SJSA1 (cell line): Measurements from ENCODE around the gene TLCD1. TPM values are rescaled to one million over a fixed set of nuclear protein-coding genes. Genes with fewer than 3 reads are reported as not detected.

Experiments used
- DNase-seq, 2 experiments: peaks; one replicate each; pipeline ENCODE4 v3.0.0-alpha.2; 2015 to 2020; ENCODE audit warnings: low spot score in 2 of 2, low read depth in 1 of 2
- H3K27ac ChIP-seq: fragments of 250-450 bp; sonication (Bioruptor Pico); 2 replicates; pipeline ENCODE4 v1.5.1; 2020; ENCODE audit warnings: mild to moderate bottlenecking, moderate library complexity
- H3K27me3 ChIP-seq: fragments of 250-450 bp; sonication (Bioruptor Pico); replicated peaks from 2 replicates; pipeline ENCODE4 v1.5.1; 2020; ENCODE audit warnings: mild to moderate bottlenecking, moderate library complexity
- H3K36me3 ChIP-seq: fragments of 250-450 bp; sonication (Bioruptor Pico); 2 replicates; pipeline ENCODE4 v1.5.1; 2020; ENCODE audit warnings: mild to moderate bottlenecking
- H3K4me1 ChIP-seq: fragments of 250-450 bp; sonication (Bioruptor Pico); replicated peaks from 2 replicates; pipeline ENCODE4 v1.6.1; 2021; ENCODE audit warnings: mild to moderate bottlenecking
- H3K4me3 ChIP-seq: fragments of 250-450 bp; sonication (Bioruptor Pico); 2 replicates; pipeline ENCODE4 v1.5.1; 2020; ENCODE audit warnings: mild to moderate bottlenecking
- H3K9me3 ChIP-seq: fragments of 250-450 bp; sonication (Bioruptor Pico); replicated peaks from 2 replicates; pipeline ENCODE4 v1.5.1; 2020; ENCODE audit warnings: mild to moderate bottlenecking
- total RNA-seq: library from RNA; depleted of rRNA; stranded (reverse); fragments of >200 nt; shearing (Covaris generic); gene quantifications from 2 replicates; pipeline ENCODE4 v1.2.3, GENCODE V29; 2014; rRNA removed

The TLCD1 gene
- 1.6 TPM in 1 of 2 replicates, not detected in the other for total RNA-seq

GRCh38 chr17:28726226-28726626 is at the start of gene TLCD1:
Gene TLCD1, minus strand, starts transcription at chr17:28726233. Its CDS starts 136 bp downstream, at chr17:28726097.
- peak; percentile 73 to 91 for DNase-seq
- Histone ChIP-seq H3K27me3 (no peaks in the 10 kb centered on the region), H3K4me3 (peak within 1 kb of the TSS; percentile 59)

GRCh38 chr17:28774206-28774605 is 48.2 kb upstream of the TLCD1 start:
- Histone ChIP-seq H3K27me3 (no peaks in the 10 kb centered on the region), H3K9me3 (no peaks in the 10 kb centered on the region), H3K4me3 (no peak overlapping the region), H3K4me1 (no peaks in the 10 kb centered on the region), H3K36me3 (no peaks in the 10 kb centered on the region; the same call in 1 of the 2 replicates), H3K27ac (no peak overlapping the region)
- no peak for DNase-seq

More at GRCh38 chr17:28726226-28726626, at the start of gene TLCD1:
- peaks cover 52% of the 10 kb centered on the region for H3K4me1 ChIP-seq
- H3K36me3 ChIP-seq, result peaks cover 45% of the 10 kb centered on the region
- no peaks in the 10 kb centered on the region for H3K9me3 ChIP-seq
- peak within 1 kb of the TSS; percentile 24; the same call in 1 of the 2 replicates for H3K27ac ChIP-seq

GRCh38 chr17:28773736-28774135 is 47.7 kb upstream of the TLCD1 start:
- H3K27me3 ChIP-seq, result no peaks in the 10 kb centered on the region
- DNase-seq, result no peak
- no peaks in the 10 kb centered on the region for H3K4me1 ChIP-seq
- H3K9me3 ChIP-seq, result no peaks in the 10 kb centered on the region
- no peaks in the 10 kb centered on the region; the same call in 1 of the 2 replicates for H3K36me3 ChIP-seq
- no peak overlapping the region for H3K4me3 ChIP-seq
- H3K27ac ChIP-seq, result no peak overlapping the region

- Histone ChIP-seq H3K4me1 (no peaks in the 10 kb centered on the region), H3K27me3 (no peaks in the 10 kb centered on the region), H3K36me3 (peaks cover 32% of the 10 kb centered on the region), H3K4me3 (no peak overlapping the region), H3K27ac (no peak overlapping the region), H3K9me3 (no peaks in the 10 kb centered on the region)
- DNase-seq, result no peak
These were observed 39.0 kb upstream of the TLCD1 start for GRCh38 chr17:28765038-28765437.

GRCh38 chr17:28763804-28764266 is 37.8 kb upstream of the TLCD1 start:
- H3K36me3 ChIP-seq, result peaks cover 44% of the 10 kb centered on the region
- H3K4me1 ChIP-seq, result no peaks in the 10 kb centered on the region
- H3K9me3 ChIP-seq, result no peaks in the 10 kb centered on the region
- no peak overlapping the region for H3K4me3 ChIP-seq
- H3K27me3 ChIP-seq, result no peaks in the 10 kb centered on the region
- H3K27ac ChIP-seq, result no peak overlapping the region
- peak; percentile 68 to 76 for DNase-seq

- H3K36me3 ChIP-seq, result peaks cover 49% of the 10 kb centered on the region
- H3K4me3 ChIP-seq, result no peak overlapping the region
- no peaks in the 10 kb centered on the region for H3K9me3 ChIP-seq
- H3K4me1 ChIP-seq, result no peaks in the 10 kb centered on the region
- no peaks in the 10 kb centered on the region for H3K27me3 ChIP-seq
- no peak overlapping the region for H3K27ac ChIP-seq
- DNase-seq, result no peak
These were observed 37.2 kb upstream of the TLCD1 start for GRCh38 chr17:28763137-28763799.

- no peak overlapping the region for H3K4me3 ChIP-seq
- H3K27me3 ChIP-seq, result no peaks in the 10 kb centered on the region
- H3K4me1 ChIP-seq, result peaks cover under 1% of the 10 kb centered on the region; the same call in 1 of the 2 replicates
- DNase-seq, result no peak
- peaks cover 48% of the 10 kb centered on the region for H3K36me3 ChIP-seq
- H3K9me3 ChIP-seq, result no peaks in the 10 kb centered on the region
- no peak overlapping the region for H3K27ac ChIP-seq
These were observed 34.8 kb upstream of the TLCD1 start for GRCh38 chr17:28760601-28761562.

GRCh38 chr17:28759256-28759865 is 33.3 kb upstream of the TLCD1 start:
- peaks cover 10% of the 10 kb centered on the region for H3K4me1 ChIP-seq
- no peak for DNase-seq
- no peak overlapping the region for H3K27ac ChIP-seq
- no peaks in the 10 kb centered on the region for H3K9me3 ChIP-seq
- H3K36me3 ChIP-seq, result peaks cover 46% of the 10 kb centered on the region
- no peaks in the 10 kb centered on the region for H3K27me3 ChIP-seq
- H3K4me3 ChIP-seq, result no peak overlapping the region

- Histone ChIP-seq H3K27ac (no peak overlapping the region), H3K4me1 (peaks cover 10% of the 10 kb centered on the region), H3K36me3 (peaks cover 45% of the 10 kb centered on the region), H3K4me3 (no peak overlapping the region), H3K27me3 (no peaks in the 10 kb centered on the region), H3K9me3 (no peaks in the 10 kb centered on the region)
- DNase-seq, result peak in 1 of 2 experiments; percentile 45
These were observed 32.5 kb upstream of the TLCD1 start for GRCh38 chr17:28758411-28759121.

- DNase-seq, result no peak
- Histone ChIP-seq H3K27me3 (no peaks in the 10 kb centered on the region), H3K4me1 (peaks cover 10% of the 10 kb centered on the region), H3K4me3 (no peak overlapping the region), H3K36me3 (peaks cover 42% of the 10 kb centered on the region), H3K9me3 (no peaks in the 10 kb centered on the region), H3K27ac (no peak overlapping the region)
These were observed 30.2 kb upstream of the TLCD1 start for GRCh38 chr17:28756049-28756804.

- no peaks in the 10 kb centered on the region for H3K27me3 ChIP-seq
- peaks cover 50% of the 10 kb centered on the region for H3K36me3 ChIP-seq
- peak in 1 of 2 experiments; percentile 22 for DNase-seq
- H3K4me3 ChIP-seq, result no peak overlapping the region
- H3K27ac ChIP-seq, result no peak overlapping the region
- no peaks in the 10 kb centered on the region for H3K9me3 ChIP-seq
- peaks cover 10% of the 10 kb centered on the region for H3K4me1 ChIP-seq
These were observed 29.5 kb upstream of the TLCD1 start for GRCh38 chr17:28755486-28755885.

- Histone ChIP-seq H3K36me3 (peaks cover 61% of the 10 kb centered on the region), H3K4me3 (no peak overlapping the region), H3K27ac (no peak overlapping the region), H3K27me3 (no peaks in the 10 kb centered on the region), H3K9me3 (no peaks in the 10 kb centered on the region), H3K4me1 (peaks cover 10% of the 10 kb centered on the region)
- no peak for DNase-seq
These were observed 25.8 kb upstream of the TLCD1 start for GRCh38 chr17:28751600-28752366.
